ENCODE results near the gene SH3GL3. TPM values are rescaled to one million over a fixed set of nuclear protein-coding genes. Genes with fewer than 3 reads are reported as not detected.

SH3GL3 gene
- total RNA-seq, 4 donors from 2014 or later: 0.34 to 1.2 TPM; not detected in 2

- Histone ChIP-seq H3K27ac (no peak overlapping the region), H3K27me3 (peaks cover 4% of the 10 kb centered on the region), H3K4me3 (no peak overlapping the region), H3K9me3 (no peaks in the 10 kb centered on the region), H3K4me1 (no peaks in the 10 kb centered on the region), H3K36me3 (no peaks in the 10 kb centered on the region)
- DNase-seq (ENCODE audit: low spot score in 2 of 2): no peak
- 58% methylated on average over 3 of the region's 3 CpGs for WGBS
- TF ChIP-seq CTCF (IDR thresholded peaks at IDR 0.05) (no peak), EP300 (IDR thresholded peaks at IDR 0.05) (no peak), POLR2AphosphoS5 (IDR thresholded peaks at IDR 0.05) (no peak), POLR2A (IDR thresholded peaks at IDR 0.05) (no peak)
These were observed 30.1 kb downstream of the SH3GL3 start for GRCh38 chr15:83477172-83477807.

DNA sequence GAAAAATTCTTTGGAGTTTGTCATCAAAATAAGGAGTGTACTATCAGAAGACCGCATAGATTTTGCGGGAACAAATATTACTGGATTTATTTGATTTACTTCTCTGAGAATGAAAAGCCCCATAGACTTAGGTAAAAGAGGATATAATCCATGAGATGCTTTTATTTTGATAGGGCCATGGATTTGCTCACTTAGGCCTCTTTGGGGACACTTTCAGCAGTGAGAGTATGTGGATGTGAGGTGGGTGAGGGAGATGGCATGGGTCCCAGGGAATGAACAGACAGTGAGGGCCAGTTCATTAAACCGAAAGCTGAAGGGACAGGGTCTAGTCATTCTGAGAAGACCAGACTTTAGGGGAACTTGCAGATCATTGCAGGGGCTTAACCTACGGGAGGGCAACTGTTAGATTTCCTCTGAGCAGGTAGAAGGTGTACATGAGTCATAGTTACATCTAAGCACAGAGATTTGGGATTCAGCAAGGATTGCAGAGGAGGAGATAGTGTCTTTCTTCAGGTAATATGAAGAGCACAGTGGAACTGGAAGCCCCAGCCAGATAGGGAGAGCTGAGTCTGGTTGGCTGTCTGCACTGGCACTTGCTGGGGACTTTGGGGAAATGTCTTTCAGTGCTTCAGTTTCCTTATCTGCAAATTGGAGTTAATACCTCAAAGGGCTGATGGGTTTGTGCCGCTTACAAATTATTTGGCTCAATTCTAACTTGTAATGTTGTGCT, 30.8 kb downstream of the SH3GL3 start:
- Histone ChIP-seq H3K27me3 (peaks cover 4% of the 10 kb centered on the region), H3K4me3 (no peak overlapping the region), H3K9me3 (no peaks in the 10 kb centered on the region), H3K4me1 (no peaks in the 10 kb centered on the region), H3K36me3 (no peaks in the 10 kb centered on the region), H3K27ac (no peak overlapping the region)
- TF ChIP-seq CTCF (IDR thresholded peaks at IDR 0.05) (no peak), POLR2AphosphoS5 (IDR thresholded peaks at IDR 0.05) (no peak), EP300 (IDR thresholded peaks at IDR 0.05) (no peak), POLR2A (IDR thresholded peaks at IDR 0.05) (no peak)
- 79% methylated on average over 5 of the region's 5 CpGs for whole genome bisulfite sequencing
- no peak for DNase-seq (ENCODE audit: low spot score in 2 of 2)

GRCh38 chr15:83483612-83484011, 36.5 kb downstream of the SH3GL3 start:
- TF ChIP-seq POLR2AphosphoS5 (IDR thresholded peaks at IDR 0.05): no peak
- TF ChIP-seq CTCF (IDR thresholded peaks at IDR 0.05): no peak
- TF ChIP-seq POLR2A (IDR thresholded peaks at IDR 0.05): no peak
- TF ChIP-seq EP300 (IDR thresholded peaks at IDR 0.05): no peak
- peaks cover 4% of the 10 kb centered on the region for H3K27me3 ChIP-seq
- no peaks in the 10 kb centered on the region for H3K9me3 ChIP-seq
- 93% methylated on average over 1 of the region's 1 CpG for WGBS
- H3K4me3 ChIP-seq: no peak overlapping the region
- no peak for DNase-seq (ENCODE audit: low spot score in 2 of 2)
- no peaks in the 10 kb centered on the region for H3K4me1 ChIP-seq
- H3K36me3 ChIP-seq: no peaks in the 10 kb centered on the region
- no peak overlapping the region for H3K27ac ChIP-seq

DNA sequence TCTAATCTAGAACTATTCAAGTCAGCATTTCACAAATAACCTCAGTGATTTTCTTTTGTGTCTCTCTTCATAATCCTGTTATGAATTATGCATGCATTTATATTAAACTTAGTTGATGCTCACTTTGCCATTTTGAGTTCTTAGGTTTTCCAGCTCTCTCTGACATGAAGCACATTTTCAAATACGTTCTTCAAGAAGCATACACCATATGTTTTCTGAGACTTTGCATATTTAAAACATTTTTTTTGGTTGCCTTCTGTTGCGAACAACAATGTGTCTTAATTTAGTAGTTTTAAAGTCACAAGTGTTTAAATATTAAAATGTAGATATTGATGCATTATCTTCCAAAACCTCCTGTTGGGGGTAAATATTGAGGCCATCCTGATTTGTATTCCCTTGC, 37.5 kb downstream of the SH3GL3 start:
- 80% methylated on average over 2 of the region's 2 CpGs for WGBS
- H3K9me3 ChIP-seq: no peaks in the 10 kb centered on the region
- H3K27ac ChIP-seq: no peak overlapping the region
- TF ChIP-seq POLR2A (IDR thresholded peaks at IDR 0.05) (no peak), EP300 (IDR thresholded peaks at IDR 0.05) (no peak), CTCF (IDR thresholded peaks at IDR 0.05) (no peak), POLR2AphosphoS5 (IDR thresholded peaks at IDR 0.05) (no peak)
- DNase-seq (ENCODE audit: low spot score in 2 of 2): no peak
- no peaks in the 10 kb centered on the region for H3K36me3 ChIP-seq
- H3K27me3 ChIP-seq: peaks cover 4% of the 10 kb centered on the region
- H3K4me3 ChIP-seq: no peak overlapping the region
- no peaks in the 10 kb centered on the region for H3K4me1 ChIP-seq

- Histone ChIP-seq H3K4me1 (no peaks in the 10 kb centered on the region), H3K36me3 (no peaks in the 10 kb centered on the region), H3K27ac (no peak overlapping the region), H3K27me3 (no peaks in the 10 kb centered on the region), H3K9me3 (no peaks in the 10 kb centered on the region), H3K4me3 (no peak overlapping the region)
- no peak for DNase-seq (ENCODE audit: low spot score in 2 of 2)
- TF ChIP-seq POLR2AphosphoS5 (IDR thresholded peaks at IDR 0.05) (no peak), EP300 (IDR thresholded peaks at IDR 0.05) (no peak), CTCF (IDR thresholded peaks at IDR 0.05) (no peak), POLR2A (IDR thresholded peaks at IDR 0.05) (no peak)
These were observed 39.2 kb downstream of the SH3GL3 start for GRCh38 chr15:83486363-83486762.
